ENCODE measurements around the gene LNX1. TPM values are rescaled to one million over a fixed set of nuclear protein-coding genes. Genes with fewer than 3 reads are reported as not detected.

LNX1 gene
- total RNA-seq, 4 donors from 2014 or later = 11.9 to 66.5 (median 41.3) TPM

- TF ChIP-seq, protein P1, sequence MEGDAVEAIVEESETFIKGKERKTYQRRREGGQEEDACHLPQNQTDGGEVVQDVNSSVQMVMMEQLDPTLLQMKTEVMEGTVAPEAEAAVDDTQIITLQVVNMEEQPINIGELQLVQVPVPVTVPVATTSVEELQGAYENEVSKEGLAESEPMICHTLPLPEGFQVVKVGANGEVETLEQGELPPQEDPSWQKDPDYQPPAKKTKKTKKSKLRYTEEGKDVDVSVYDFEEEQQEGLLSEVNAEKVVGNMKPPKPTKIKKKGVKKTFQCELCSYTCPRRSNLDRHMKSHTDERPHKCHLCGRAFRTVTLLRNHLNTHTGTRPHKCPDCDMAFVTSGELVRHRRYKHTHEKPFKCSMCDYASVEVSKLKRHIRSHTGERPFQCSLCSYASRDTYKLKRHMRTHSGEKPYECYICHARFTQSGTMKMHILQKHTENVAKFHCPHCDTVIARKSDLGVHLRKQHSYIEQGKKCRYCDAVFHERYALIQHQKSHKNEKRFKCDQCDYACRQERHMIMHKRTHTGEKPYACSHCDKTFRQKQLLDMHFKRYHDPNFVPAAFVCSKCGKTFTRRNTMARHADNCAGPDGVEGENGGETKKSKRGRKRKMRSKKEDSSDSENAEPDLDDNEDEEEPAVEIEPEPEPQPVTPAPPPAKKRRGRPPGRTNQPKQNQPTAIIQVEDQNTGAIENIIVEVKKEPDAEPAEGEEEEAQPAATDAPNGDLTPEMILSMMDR (IDR thresholded peaks at IDR 0.05; ENCODE audit: low read depth) = no peak
Observed at GRCh38 chr4:53432528-53433424, 158.5 kb downstream of the LNX1 start.

DNA sequence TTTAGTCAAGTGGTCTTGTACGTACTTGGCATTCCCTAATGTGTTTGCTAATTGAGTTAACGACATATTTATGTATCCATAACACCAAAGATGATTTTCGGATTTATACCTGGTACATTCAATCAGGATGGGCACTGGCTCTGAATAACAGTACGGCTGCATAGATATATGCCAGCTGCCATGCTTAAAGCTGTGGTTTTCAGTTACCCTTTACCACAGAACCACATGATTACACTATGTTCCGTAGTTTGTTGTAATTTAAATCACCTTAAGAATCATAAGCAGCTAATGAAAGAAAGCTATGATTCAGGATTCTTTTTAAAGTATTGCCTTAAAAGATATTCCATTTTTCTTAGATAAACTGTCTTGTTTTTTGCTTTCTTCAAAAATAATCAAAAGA, 160.2 kb downstream of the LNX1 start:
- TF ChIP-seq, protein P1 (IDR thresholded peaks at IDR 0.05; ENCODE audit: low read depth) = no peak

GRCh38 chr4:53427366-53427765, 163.9 kb downstream of the LNX1 start:
- TF ChIP-seq, protein P1 (IDR thresholded peaks at IDR 0.05; ENCODE audit: low read depth) = no peak

DNA sequence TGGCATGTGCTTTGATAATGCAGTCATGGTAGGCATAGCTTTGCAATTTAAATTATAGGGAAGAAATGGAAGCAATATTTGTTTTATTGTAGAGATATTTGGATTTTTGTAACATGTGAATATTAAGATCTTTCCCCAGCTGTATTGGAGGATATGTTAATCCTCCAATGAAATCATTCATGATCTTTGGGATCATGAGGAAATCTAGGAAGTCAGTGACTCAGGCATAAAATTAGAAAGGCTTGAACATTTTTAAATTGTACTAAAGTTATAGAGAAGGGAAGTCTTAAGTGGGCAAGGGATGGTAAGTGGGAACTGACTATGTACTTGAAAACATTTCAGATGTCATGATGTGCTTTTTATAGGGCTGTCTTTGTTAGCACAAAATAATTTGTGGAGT, 167.0 kb downstream of the LNX1 start:
- TF ChIP-seq, protein P1 (IDR thresholded peaks at IDR 0.05; ENCODE audit: low read depth) = no peak

DNA sequence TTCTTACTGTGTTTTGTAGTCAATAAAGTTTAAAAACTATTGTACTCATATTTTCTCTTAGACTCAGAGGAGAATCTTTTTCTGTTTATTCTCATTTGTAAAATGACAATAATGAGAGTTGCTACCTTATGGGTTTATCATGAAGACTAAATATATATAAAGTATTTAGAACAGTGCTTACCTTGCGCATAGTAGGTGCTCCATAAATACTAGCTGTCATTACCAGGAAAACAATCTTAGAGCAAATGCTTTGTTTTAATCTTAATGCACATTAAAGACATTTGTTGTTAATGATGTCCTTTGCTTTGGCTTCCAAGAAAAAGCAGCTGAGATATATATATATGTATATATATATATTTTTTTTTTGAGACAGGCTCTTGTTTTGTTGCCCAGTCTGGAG, 168.9 kb downstream of the LNX1 start:
- TF ChIP-seq, protein P1 (IDR thresholded peaks at IDR 0.05; ENCODE audit: low read depth) = no peak

DNA sequence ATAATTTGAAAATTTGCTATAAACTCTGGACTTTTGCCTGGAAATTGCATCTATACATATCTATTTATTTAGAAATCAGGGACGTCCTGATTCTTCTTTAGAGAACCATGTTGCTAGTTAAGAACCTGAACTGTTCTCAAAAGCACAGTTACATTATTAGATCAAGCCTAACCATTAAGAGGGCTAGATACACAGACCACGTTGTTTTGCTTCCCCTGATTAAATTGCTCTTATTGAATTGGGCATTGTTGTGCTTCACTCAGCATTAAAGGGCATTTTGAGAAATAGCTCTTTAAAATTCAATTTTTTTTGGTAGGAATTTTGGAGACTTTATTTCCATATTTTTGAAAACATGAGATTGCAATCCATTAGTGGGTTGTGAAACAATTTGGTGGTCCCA, 169.5 kb downstream of the LNX1 start:
- TF ChIP-seq, protein P1 (IDR thresholded peaks at IDR 0.05; ENCODE audit: low read depth) = no peak

DNA sequence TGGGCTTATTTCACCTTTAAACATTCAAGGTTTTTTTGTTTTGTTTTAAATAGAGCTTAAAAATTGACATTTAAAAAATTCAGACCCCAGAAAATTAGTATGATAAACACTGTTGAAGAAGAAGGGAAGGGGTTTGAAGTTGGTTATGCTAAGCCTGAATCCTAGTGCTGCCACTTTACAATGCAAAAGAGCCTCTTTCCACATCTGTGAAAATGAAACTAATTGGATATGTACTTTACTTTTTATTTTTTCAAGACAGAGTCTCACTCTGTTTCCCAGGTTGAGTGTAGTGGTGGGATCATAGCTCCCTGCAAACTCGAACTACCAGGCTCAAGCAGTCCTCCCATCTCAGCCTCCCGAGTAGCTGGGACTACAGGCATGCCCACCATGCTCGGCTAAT, 172.1 kb downstream of the LNX1 start:
- TF ChIP-seq, protein P1 (IDR thresholded peaks at IDR 0.05; ENCODE audit: low read depth) = no peak

Other genes starting within 250 kb of the LNX1 start
- gene SCFD2, start 225.4 kb downstream of the LNX1 start, total RNA-seq = 10 to 100 TPM; 13.1 to 27.4 (median 19.8) TPM
- 10 to 100 TPM; 35.8 to 46.0 (median 37.2) TPM for gene FIP1L1, start 213.8 kb downstream of the LNX1 start, total RNA-seq